GM13976 (cell line): Measurements from ENCODE around the gene CYB5R2.

ENCODE experiments used
- DNase-seq: peaks from one replicate; pipeline ENCODE4 v3.0.0; 2012; ENCODE audit warnings: low spot score
- in situ Hi-C: fragments of 300-500 bp; cut with MboI; formaldehyde crosslinking; loops from one replicate; pipeline ENCODE4 v1.12.0; 2022; ENCODE audit warnings: low sequenced_read_pairs, mixed read lengths, inconsistent platforms; ENCODE audit not compliant: unreplicated experiment
- TF ChIP-seq, protein P1 (sequence below): IDR thresholded peaks from 2 replicates; pipeline ENCODE4 v1.5.1; 2012; ENCODE audit warnings: borderline replicate concordance, mild to moderate bottlenecking; ENCODE audit not compliant: insufficient read depth; ENCODE audit errors: extremely low read depth, missing control alignments, control extremely low read depth

Gene CYB5R2

DNA sequence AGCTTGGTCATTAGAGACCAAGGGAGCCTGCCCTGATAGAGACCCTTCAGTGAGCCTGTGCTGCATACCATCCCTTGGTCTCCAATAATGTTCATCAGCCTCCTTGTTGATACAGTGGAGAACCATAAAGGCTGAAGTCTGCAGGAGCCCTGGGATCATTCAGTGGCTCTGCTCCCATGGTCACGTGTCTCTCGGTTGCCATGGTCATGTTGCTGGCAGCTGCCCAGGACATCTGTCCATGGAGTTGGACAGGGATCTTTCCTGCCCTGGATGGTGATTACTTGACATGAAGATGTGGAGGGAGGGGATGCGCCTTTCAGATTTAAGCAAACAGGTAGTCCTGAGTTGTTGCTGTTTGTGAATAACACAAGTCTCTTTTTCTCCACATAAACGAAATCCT, 38.2 kb downstream of the CYB5R2 start:
- in situ Hi-C loops: no loop called here
- TF ChIP-seq, protein P1, sequence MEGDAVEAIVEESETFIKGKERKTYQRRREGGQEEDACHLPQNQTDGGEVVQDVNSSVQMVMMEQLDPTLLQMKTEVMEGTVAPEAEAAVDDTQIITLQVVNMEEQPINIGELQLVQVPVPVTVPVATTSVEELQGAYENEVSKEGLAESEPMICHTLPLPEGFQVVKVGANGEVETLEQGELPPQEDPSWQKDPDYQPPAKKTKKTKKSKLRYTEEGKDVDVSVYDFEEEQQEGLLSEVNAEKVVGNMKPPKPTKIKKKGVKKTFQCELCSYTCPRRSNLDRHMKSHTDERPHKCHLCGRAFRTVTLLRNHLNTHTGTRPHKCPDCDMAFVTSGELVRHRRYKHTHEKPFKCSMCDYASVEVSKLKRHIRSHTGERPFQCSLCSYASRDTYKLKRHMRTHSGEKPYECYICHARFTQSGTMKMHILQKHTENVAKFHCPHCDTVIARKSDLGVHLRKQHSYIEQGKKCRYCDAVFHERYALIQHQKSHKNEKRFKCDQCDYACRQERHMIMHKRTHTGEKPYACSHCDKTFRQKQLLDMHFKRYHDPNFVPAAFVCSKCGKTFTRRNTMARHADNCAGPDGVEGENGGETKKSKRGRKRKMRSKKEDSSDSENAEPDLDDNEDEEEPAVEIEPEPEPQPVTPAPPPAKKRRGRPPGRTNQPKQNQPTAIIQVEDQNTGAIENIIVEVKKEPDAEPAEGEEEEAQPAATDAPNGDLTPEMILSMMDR: no peak
- DNase-seq: no peak

DNA sequence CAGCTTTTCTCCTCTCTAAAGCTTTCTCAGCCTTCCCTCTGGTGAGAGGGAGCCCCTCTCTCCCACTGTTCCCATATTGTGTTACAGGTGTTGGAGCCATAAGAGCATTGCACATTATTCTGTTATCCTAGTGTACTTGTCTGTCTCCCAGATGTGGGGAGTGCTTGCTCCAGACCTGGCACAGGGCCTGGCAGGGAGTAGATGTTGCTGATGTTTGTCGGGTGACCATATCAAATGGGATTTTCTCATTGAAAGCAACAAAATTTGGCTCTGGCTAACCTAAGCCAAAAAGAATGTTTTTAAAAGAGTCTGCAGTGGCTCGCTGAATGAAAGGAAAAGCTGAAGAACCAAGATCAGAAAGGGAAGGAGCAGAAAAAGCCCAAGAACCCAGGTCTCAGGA, 41.1 kb downstream of the CYB5R2 start:
- no peak for DNase-seq
- in situ Hi-C loops: no loop called here
- TF ChIP-seq, protein P1: no peak

DNA sequence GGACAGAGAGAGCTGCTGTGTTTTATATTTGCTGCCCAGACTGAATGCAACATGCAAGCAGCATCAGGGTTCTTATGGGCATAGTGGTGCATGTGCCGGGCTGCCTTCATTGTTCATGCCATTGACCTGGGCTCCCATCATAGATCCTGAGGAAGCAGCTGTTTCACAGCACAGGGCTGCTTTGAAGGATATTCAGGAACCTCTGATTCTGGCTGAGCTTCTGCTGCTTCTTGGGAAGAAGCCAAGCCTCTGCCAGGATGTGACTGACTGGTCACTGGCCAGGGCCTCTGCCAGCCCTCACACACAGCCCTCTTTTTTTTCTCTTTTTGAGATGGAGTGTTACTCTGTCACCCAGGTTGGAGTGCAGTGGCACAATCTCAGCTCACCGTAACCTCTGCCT, 43.3 kb downstream of the CYB5R2 start:
- TF ChIP-seq, protein P1: no peak
- DNase-seq: no peak
- in situ Hi-C loops: no loop called here

DNA sequence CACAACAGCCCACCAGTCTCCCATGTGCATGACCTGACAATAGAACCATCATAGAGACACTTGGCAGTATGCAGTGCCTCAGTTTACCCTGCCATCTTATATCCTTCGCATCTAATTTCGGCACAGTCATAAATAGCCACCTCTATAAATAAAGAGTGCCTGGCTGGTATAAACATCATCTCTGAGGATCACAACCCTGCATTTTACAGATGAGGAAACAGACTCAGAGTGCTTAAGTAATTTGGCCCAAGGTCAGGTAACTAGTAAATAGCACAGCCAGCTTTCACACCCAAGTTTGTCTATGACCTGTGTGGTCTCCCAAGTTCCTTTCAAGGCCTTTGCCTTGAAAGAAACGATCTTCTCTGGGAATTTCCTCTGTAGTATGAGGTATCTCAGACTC, 44.6 kb downstream of the CYB5R2 start:
- TF ChIP-seq, protein P1: no peak
- no peak for DNase-seq
- in situ Hi-C loops: no loop called here

DNA sequence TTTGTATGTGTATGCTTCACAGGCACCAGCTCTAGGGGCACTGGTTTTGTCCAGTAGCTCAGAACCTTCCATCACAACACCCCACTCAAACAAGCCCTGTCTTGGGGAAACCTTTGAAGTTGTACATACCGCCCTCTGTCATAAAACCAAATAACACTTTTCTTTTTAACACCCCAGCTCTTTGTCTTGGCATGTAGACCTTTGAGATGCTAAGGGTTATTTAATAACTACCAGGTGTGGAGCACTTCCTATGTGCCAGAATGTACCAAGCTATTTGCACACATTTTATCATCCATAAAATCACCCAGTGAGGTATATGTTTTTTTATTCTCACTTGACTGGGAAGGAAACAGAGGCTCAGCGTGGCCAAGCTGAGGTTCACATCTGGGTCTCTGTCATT, 50.6 kb downstream of the CYB5R2 start:
- TF ChIP-seq, protein P1: no peak
- in situ Hi-C loops: no loop called here
- DNase-seq: no peak

DNA sequence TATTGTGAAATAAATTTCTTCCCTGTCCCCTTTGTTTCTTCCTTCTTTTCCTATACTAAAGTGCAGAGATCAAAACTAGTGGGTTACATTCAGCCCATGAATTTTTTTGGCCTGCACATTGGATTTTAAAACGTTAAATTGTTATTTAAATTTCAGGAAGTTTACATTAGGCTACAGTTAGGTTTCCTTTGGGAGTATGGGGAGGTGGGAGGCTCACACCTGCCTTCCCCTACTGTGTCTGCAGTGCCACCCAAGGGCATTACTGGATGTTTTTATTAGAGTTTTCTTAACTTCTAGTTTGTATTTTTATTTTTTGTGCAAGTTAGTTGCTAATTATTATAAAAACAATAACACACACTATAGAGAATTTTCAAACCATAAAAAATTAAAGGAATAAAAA, 51.7 kb downstream of the CYB5R2 start:
- TF ChIP-seq, protein P1: no peak
- no peak for DNase-seq
- in situ Hi-C loops: no loop called here

DNA sequence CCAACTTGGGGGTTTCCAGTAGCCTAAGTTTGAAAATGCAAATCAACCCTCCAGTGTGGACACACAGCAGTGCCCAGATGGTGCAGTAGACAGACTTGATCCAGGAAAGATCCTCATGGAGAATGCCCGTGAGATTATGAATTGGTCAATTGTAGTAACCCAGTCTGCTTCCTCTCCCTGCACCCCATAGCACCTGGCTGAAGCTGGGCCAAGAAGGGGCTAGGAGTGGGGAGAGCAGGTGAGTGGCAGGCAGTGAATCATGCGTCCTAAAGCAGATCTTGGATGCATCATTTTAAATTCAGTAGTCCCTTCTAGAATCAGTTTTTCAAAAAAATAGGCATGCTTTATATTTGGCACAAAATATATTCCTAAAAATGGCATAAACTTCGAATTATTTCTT, 52.2 kb downstream of the CYB5R2 start:
- TF ChIP-seq, protein P1: no peak
- no peak for DNase-seq
- in situ Hi-C loops: no loop called here
